C4-2B (cell line): ENCODE data around the gene WAC.
"Not testable (repeated sequence)": the region's sequence is repeated elsewhere in the genome, so short reads cannot be mapped to it uniquely, and the experiment has no call there.

Experiments used
- H3K27ac ChIP-seq: fragments of 450-650 bp; 2 replicates; pipeline ENCODE4 v1.5.1; 2017
- ZFX ChIP-seq: fragments of 450-650 bp; IDR thresholded peaks from 2 replicates; pipeline ENCODE4 v1.6.1; 2017
- TF ChIP-seq, protein P1 (sequence below): fragments of 450-650 bp; conservative IDR thresholded peaks from 2 replicates; pipeline ENCODE4 v1.5.1; 2017; ENCODE audit warnings: mild to moderate bottlenecking

Gene WAC

DNA sequence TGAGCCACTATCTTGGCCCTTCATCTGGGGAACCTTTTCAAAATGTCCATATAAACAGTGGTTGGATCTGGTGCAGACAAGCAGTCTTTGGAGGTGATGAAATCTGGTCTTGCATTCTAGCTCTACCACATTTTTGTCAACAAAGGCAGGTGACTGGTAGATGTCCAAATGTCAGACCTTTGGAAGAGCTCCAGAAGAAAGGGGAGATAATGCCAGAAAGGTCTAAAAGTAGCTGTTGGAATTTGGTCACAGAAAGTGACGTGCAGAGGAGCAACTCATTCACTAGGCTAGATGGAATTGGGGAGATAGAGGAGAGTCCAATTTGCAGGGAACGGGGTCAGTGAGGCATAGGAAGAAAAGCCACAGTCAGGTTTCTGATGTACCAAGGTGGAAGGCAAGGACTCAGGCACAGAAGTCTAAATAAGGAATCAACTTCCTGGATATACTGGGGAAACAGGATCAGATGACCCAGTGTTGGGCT lies 36.4 kb upstream of the WAC start:
- TF ChIP-seq ZFX, result no peak
- TF ChIP-seq, protein P1, sequence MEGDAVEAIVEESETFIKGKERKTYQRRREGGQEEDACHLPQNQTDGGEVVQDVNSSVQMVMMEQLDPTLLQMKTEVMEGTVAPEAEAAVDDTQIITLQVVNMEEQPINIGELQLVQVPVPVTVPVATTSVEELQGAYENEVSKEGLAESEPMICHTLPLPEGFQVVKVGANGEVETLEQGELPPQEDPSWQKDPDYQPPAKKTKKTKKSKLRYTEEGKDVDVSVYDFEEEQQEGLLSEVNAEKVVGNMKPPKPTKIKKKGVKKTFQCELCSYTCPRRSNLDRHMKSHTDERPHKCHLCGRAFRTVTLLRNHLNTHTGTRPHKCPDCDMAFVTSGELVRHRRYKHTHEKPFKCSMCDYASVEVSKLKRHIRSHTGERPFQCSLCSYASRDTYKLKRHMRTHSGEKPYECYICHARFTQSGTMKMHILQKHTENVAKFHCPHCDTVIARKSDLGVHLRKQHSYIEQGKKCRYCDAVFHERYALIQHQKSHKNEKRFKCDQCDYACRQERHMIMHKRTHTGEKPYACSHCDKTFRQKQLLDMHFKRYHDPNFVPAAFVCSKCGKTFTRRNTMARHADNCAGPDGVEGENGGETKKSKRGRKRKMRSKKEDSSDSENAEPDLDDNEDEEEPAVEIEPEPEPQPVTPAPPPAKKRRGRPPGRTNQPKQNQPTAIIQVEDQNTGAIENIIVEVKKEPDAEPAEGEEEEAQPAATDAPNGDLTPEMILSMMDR, result no peak
- H3K27ac ChIP-seq, result peak overlapping the region; percentile 41; the same call in 1 of the 2 replicates

GRCh38 chr10:28497313-28498126 lies 35.4 kb upstream of the WAC start:
- no peak for TF ChIP-seq ZFX
- TF ChIP-seq, protein P1, result no peak
- H3K27ac ChIP-seq, result no peak overlapping the region; the same call in 1 of the 2 replicates

GRCh38 chr10:28500203-28500602 lies 32.7 kb upstream of the WAC start:
- H3K27ac ChIP-seq, result not testable (repeated sequence)

GRCh38 chr10:28503114-28503513 lies 29.8 kb upstream of the WAC start:
- TF ChIP-seq ZFX, result no peak
- TF ChIP-seq, protein P1, result peak; percentile 66
- no peak overlapping the region for H3K27ac ChIP-seq

DNA sequence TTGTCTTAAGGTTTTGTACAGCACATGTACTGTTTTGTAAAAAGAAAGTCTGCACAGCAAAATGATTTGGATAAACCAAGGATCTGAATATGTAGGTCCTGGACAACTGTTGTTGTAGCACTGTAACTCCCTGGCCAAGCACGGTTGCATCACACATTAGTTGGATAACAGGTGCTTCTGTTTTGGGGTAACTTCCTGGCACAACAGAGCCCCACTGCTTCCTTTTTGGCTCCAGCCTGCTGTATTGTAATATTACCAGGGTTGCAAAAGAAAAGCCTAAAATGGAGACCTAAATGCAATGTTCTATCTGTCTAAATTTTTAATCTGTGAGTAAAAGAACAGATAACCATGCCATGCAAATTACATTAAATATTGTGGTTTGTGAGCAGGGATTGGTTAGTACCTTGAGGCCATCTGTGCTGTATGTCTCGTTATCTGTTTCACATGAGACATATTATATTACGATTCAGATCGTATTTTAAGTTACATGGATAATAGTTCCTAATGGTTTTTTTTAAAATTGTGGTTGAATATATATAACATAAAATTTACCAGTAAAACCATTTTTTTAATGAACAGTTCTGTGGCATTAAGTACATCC lies 27.5 kb upstream of the WAC start:
- no peak overlapping the region for H3K27ac ChIP-seq
- TF ChIP-seq, protein P1, result no peak
- TF ChIP-seq ZFX, result no peak

DNA sequence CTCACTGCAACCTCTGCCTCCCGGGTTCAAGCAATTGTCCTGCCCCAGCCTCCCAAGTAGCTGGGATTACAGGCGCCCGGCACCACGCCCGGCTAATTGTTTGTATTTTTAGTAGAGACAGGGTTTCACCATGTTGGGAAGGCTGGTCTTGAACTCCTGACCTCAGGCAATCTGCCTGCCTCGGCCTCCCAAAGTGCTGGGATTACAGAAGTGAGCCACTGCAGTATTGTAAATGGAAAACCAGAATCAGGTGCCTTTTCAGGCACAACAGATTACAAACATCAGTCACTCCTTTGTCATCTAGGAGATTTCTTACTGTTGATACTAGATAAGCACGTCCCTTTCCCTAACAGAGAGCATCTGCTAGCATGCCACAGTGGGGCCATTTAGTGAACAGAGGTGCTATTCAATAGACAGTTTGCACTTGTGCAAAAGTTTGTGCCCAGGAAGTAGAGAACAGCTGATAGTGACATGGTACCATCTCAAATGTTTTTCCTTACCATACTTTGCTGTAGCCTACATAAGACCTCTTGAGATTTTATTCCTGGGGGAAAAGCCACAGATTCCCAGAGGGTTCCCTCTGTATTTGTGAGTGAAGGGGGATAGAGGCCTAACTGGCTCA lies 24.5 kb upstream of the WAC start:
- no peak overlapping the region for H3K27ac ChIP-seq
- TF ChIP-seq, protein P1, result no peak
- no peak for TF ChIP-seq ZFX

DNA sequence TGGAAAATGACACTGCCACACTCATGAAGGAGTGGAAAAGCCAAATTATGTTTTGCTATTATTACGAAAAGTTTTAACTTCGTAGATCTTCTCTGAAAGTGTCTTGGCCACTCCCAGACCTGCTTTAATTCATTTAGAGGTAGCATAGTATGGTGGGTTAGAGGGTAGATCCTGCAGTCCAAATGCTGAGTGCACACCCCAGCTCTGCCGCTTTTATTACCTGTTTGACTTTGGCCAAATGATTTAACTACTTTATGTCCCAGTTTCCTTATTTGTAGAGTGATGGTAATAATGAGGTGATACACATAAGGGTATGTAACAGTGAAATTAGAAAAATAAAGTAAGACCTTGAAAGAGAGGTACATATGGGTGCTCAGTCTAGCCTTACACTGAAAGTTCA lies 23.6 kb upstream of the WAC start:
- TF ChIP-seq ZFX, result no peak
- TF ChIP-seq, protein P1, result no peak
- H3K27ac ChIP-seq, result no peak overlapping the region
